ENCODE data around the gene MZB1. TPM values are rescaled to one million over a fixed set of nuclear protein-coding genes. Genes with fewer than 3 reads are reported as not detected.

The MZB1 gene
- total and polyA plus RNA-seq, 10 donors, result 72.6 to 273 (median 129) TPM

DNA sequence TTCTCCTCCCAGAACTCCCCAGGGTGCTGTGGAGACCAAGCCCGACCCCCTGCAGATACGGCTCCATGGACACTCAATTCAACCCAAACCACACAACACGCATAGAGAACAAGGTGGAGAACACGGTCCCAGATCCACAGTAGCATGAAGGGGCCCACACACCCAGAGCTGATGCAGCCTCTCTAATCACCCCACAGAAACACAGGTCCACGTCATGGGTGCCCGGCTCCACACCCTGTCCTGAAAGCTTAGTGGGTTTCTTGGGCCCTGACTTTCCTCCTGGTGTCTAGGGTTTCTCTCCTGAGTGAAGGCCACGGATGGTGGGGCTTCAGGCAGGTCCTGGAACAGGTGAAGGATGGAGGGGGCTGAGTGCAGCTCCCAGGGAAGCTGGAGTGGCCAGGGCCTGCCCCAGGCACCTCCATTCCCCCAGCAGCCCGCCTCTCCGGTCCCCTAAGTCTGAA is 5.1 kb downstream of the MZB1 start:
- no peak for TF ChIP-seq POLR2AphosphoS5 (IDR thresholded peaks at IDR 0.05)
- TF ChIP-seq, protein P1, sequence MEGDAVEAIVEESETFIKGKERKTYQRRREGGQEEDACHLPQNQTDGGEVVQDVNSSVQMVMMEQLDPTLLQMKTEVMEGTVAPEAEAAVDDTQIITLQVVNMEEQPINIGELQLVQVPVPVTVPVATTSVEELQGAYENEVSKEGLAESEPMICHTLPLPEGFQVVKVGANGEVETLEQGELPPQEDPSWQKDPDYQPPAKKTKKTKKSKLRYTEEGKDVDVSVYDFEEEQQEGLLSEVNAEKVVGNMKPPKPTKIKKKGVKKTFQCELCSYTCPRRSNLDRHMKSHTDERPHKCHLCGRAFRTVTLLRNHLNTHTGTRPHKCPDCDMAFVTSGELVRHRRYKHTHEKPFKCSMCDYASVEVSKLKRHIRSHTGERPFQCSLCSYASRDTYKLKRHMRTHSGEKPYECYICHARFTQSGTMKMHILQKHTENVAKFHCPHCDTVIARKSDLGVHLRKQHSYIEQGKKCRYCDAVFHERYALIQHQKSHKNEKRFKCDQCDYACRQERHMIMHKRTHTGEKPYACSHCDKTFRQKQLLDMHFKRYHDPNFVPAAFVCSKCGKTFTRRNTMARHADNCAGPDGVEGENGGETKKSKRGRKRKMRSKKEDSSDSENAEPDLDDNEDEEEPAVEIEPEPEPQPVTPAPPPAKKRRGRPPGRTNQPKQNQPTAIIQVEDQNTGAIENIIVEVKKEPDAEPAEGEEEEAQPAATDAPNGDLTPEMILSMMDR (IDR thresholded peaks at IDR 0.05 in 8 of 11, conservative IDR thresholded peaks at IDR 0.05 in 3 of 11), result no peak
- no peak for TF ChIP-seq POLR2A (IDR thresholded peaks at IDR 0.05)
- Histone ChIP-seq H3K27me3 (replicated peaks in 1 of 7) (no peaks in the 10 kb centered on the region), H3K9me3 (no peaks in the 10 kb centered on the region), H3K36me3 (no peaks in the 10 kb centered on the region), H3K4me3 (peak overlapping the region; percentile 3 to 66 (median 30)), H3K4me1 (peaks cover 28 to 79% (median 58%) of the 10 kb centered on the region in 6 donors), H3K27ac (peak overlapping the region; percentile 47 to 91 (median 79))
- intact Hi-C loops (cut with DNase I; ENCODE audit: low total_unique reads), result loop anchor here (10.0 kb wide), 1 partner anchor 90 kb away; the partner anchor contains the start of gene MATR3
- 55 to 73% (median 61%) methylated on average over 8 to 9 of the region's 9 CpGs for WGBS, 5 donors
- DNase-seq, result peak; percentile 60

DNA sequence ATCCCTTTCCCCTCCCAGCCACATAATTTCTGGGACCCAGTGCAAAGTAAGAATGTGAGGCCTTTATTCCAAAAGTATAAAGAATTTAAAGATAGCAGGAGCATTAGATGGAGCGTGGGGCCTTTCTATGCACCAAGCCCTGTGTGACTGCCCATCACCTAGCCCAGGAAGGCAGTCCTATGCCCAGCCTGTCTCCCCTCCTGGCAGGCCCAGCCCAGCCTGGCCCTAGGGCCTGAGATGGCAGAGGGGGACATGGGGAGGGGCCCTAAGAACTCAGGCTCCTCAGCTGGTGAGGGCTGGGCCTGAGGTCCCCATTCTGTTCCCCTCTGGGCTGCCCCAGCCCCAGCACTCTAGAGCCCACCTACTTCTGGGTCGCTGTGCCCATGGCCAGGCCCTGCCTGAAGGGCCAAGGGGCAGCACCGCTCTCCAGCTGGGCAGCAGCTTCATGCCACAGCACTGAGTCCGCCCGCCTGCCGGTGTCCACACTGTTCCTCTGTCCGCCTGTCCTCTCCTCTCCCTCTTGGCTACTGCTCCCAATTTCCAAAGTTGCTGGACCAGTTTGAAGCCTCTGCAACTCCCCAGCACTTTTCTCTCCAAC is 5.6 kb downstream of the MZB1 start:
- DNase-seq, result peak; percentile 76
- Histone ChIP-seq H3K4me1 (peaks cover 28 to 74% (median 52%) of the 10 kb centered on the region in 6 donors), H3K4me3 (no peak overlapping the region)

DNA sequence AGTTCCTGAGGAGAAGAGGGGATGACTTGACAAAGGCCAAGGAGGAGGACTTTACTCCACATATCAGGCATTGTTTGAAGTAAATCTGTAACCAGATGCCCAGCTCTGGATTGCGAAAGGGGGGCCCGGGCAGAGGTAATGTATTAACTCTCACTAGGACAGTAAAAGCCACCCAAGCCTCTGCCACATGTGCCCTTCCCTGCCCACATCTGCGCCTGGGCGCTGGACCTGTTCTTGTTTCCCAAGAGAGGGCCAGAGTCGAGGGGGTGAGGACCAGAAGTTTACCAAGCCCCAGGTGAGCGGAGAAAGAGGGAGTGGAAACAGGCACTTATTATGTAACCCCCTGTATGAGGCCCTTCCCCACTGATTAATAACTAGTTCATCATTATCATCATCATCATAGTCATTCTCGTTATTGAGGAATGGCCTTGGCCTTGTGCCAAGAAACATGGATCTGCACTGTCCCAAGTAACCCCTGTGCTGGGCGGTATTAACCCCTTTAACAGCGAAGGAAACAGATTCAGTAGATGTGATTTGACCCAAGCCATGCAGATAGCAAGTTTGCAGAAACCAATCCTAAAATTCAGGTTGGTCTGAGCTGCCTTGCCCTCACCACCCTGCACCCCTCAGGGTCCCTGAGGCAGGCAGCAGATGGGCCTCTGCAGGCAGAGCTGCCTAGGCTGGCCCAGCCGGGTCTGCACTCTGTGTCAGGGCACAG is 6.3 kb downstream of the MZB1 start, which contains the start of gene SLC23A1:
Gene SLC23A1 (minus strand): TSS at position 23 of the 718 bp plus-strand sequence. CDS start 44 bp downstream, outside the sequence.
- Histone ChIP-seq H3K27me3 (replicated peaks in 1 of 7) (no peaks in the 10 kb centered on the region), H3K27ac (peak within 1 kb of the TSS in 5 of 8 donors; percentile 71 to 91 (median 80)), H3K9me3 (no peaks in the 10 kb centered on the region), H3K4me3 (no peak within 1 kb of the TSS), H3K36me3 (peaks cover 0 to 3% (median 0%) of the 10 kb centered on the region in 6 donors), H3K4me1 (peaks cover 23 to 67% (median 46%) of the 10 kb centered on the region in 6 donors)
- intact Hi-C loops (cut with DNase I; ENCODE audit: low total_unique reads), result loop anchor here (10.0 kb wide), 1 partner anchor 89 kb away; the partner anchor contains the start of gene MATR3
- TF ChIP-seq POLR2A (IDR thresholded peaks at IDR 0.05) (no peak), POLR2AphosphoS5 (IDR thresholded peaks at IDR 0.05) (no peak)
- TF ChIP-seq, protein P1 (IDR thresholded peaks at IDR 0.05 in 8 of 11, conservative IDR thresholded peaks at IDR 0.05 in 3 of 11), result no peak
- 72 to 78% (median 77%) methylated on average over 10 of the region's 10 CpGs for WGBS, 5 donors
- peak; percentile 56 for DNase-seq

More for the DNA sequence above, 5.6 kb downstream of the MZB1 start:
- 86 to 99% (median 98%) methylated on average over 6 to 7 of the region's 7 CpGs for WGBS, 5 donors
- H3K27ac ChIP-seq, result peak overlapping the region in 6 of 8 donors; percentile 71 to 91 (median 80)
- H3K36me3 ChIP-seq, result no peaks in the 10 kb centered on the region
- no peaks in the 10 kb centered on the region for H3K9me3 ChIP-seq
- intact Hi-C loops (cut with DNase I; ENCODE audit: low total_unique reads), result loop anchor here (10.0 kb wide), 1 partner anchor 89 kb away; the partner anchor contains the start of gene MATR3
- no peaks in the 10 kb centered on the region for H3K27me3 ChIP-seq (replicated peaks in 1 of 7)
- TF ChIP-seq, protein P1 (IDR thresholded peaks at IDR 0.05 in 8 of 11, conservative IDR thresholded peaks at IDR 0.05 in 3 of 11), result no peak
- TF ChIP-seq POLR2AphosphoS5 (IDR thresholded peaks at IDR 0.05), result peak in 1 of 3 donors; percentile 16
